Astrocyte (in vitro differentiated cells and primary cell): ENCODE results near the gene RAPGEF4. TPM values are rescaled to one million over a fixed set of nuclear protein-coding genes. Genes with fewer than 3 reads are reported as not detected.

Experiments used
- DNase-seq: peaks from one replicate; pipeline ENCODE4 v3.0.0-alpha.2; 2010; ENCODE audit warnings: low read depth
- FAIRE-seq: peaks from 2 replicates; lab custom pipeline; 2011; peaks lifted over from hg19 to GRCh38; lab: Jason Lieb, UNC
- H2AFZ ChIP-seq: 2 replicates; pipeline ENCODE4 v1.6.0; 2012; ENCODE audit warnings: low read depth, low read length, inconsistent platforms
- H3K27ac ChIP-seq: 2 replicates; pipeline ENCODE4 v1.5.1; 2011; ENCODE audit warnings: low read depth, low read length, inconsistent platforms
- H3K27me3 ChIP-seq: 2 replicates; pipeline ENCODE4 v1.6.0; 2011; ENCODE audit warnings: low read length, inconsistent platforms; ENCODE audit not compliant: insufficient read depth
- H3K36me3 ChIP-seq: 2 replicates; pipeline ENCODE4 v1.5.1; 2011; ENCODE audit warnings: low read length, inconsistent platforms; ENCODE audit not compliant: insufficient read depth
- H3K4me1 ChIP-seq: 2 replicates; pipeline ENCODE4 v1.5.1; 2011; ENCODE audit warnings: low read length, inconsistent platforms; ENCODE audit not compliant: insufficient read depth
- H3K4me2 ChIP-seq: 2 replicates; pipeline ENCODE4 v1.6.0; 2012; ENCODE audit warnings: low read length, inconsistent platforms
- H3K4me3 ChIP-seq: 2 replicates; pipeline ENCODE4 v1.5.1; 2011; ENCODE audit warnings: low read depth, mild to moderate bottlenecking, low read length, inconsistent platforms; ENCODE audit not compliant: insufficient read depth
- H3K79me2 ChIP-seq: 2 replicates; pipeline ENCODE4 v1.6.0; 2012; ENCODE audit warnings: mild to moderate bottlenecking, low read length, inconsistent platforms; ENCODE audit not compliant: insufficient read depth
- H3K9ac ChIP-seq: 2 replicates; pipeline ENCODE4 v1.6.0; 2012; ENCODE audit warnings: mild to moderate bottlenecking, low read length, inconsistent platforms
- H3K9me3 ChIP-seq: 2 replicates; pipeline ENCODE4 v1.5.1; 2012; ENCODE audit warnings: low read depth, mild to moderate bottlenecking, low read length, inconsistent platforms; ENCODE audit not compliant: insufficient read depth
- H4K20me1 ChIP-seq: 2 replicates; pipeline ENCODE4 v1.6.0; 2012; ENCODE audit warnings: low read length, inconsistent platforms; ENCODE audit not compliant: insufficient read depth
- H3K27ac Mint-ChIP-seq: one replicate; pipeline ENCODE4 v1.8.0; 2021; ENCODE audit warnings: mild to moderate bottlenecking, mixed read lengths; ENCODE audit not compliant: unreplicated experiment
- H3K27me3 Mint-ChIP-seq: one replicate; pipeline ENCODE4 v1.8.0; 2021; ENCODE audit warnings: low read depth, mixed read lengths; ENCODE audit not compliant: unreplicated experiment
- H3K36me3 Mint-ChIP-seq: one replicate; pipeline ENCODE4 v1.8.0; 2021; ENCODE audit warnings: low read depth, mixed read lengths; ENCODE audit not compliant: unreplicated experiment
- H3K4me1 Mint-ChIP-seq: one replicate; pipeline ENCODE4 v1.8.0; 2021; ENCODE audit warnings: low read depth, mixed read lengths; ENCODE audit not compliant: unreplicated experiment
- H3K4me3 Mint-ChIP-seq: one replicate; pipeline ENCODE4 v1.8.0; 2021; ENCODE audit warnings: mild to moderate bottlenecking, moderate library complexity, mixed read lengths; ENCODE audit not compliant: unreplicated experiment
- H3K9me3 Mint-ChIP-seq: one replicate; pipeline ENCODE4 v1.8.0; 2021; ENCODE audit warnings: mild to moderate bottlenecking, mixed read lengths; ENCODE audit not compliant: unreplicated experiment
- EZH2 ChIP-seq: IDR thresholded peaks from 2 replicates; pipeline ENCODE4 v1.6.1; 2012; ENCODE audit warnings: mild to moderate bottlenecking, low read length, inconsistent platforms; ENCODE audit not compliant: insufficient read depth
- total RNA-seq: library from RNA; stranded (reverse); gene quantifications from 2 replicates; pipeline ENCODE4 v1.2.1, GENCODE V29; 2021
- TF ChIP-seq, protein P1 (sequence below): IDR thresholded peaks from 2 replicates; pipeline ENCODE4 v1.5.1; 2011; ENCODE audit warnings: low read depth, mild to moderate bottlenecking, inconsistent platforms, low read length, moderate library complexity; ENCODE audit not compliant: insufficient read depth

Gene RAPGEF4
- total RNA-seq, 1 donor from 2014 or later: 1.1 TPM

DNA sequence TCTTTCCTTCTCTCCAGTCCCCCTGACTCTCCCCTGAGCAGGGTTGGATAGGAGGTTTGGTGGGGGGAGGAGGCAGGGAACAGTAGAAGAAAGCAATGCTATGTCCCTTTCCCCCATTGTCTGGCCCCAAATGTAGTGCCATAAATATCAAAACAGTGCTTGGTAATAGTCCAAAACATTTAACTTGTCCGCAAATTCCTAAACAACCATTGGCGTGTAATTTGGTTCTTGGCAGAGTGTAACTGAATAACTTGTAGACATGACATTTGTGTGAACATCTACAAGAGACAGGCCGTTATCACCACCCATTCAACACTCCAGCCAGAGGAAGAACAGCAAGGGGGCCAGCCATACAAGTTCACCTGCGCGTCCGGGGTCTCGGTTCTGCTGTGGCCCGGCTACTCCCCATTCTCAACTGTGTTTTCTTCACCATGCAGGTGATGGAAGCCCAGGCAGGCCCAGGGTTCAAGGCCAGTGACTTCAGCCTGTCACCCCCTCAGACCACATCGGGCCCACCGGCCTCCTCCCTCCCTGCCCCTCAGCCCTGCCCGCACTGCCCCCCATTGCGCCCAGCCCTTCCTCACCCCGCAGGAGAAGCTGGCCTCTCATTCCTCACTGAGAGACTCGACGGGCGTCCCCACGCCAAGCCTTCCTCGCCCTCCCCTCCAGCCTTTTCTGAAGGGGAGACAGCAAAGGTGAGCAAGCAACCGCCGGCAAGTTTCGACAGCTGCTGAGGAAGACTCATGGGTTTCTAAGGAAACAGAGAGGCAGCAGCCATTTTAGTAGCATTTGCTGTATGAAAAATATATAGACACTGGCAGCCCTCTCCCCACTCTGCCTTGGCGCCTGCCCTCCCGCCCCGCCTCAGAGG is 699 bp upstream of the RAPGEF4 start:
- H3K27me3 ChIP-seq: peaks cover 22% of the 10 kb centered on the region

GRCh38 chr2:172736424-172737174 is 954 bp downstream of the RAPGEF4 start:
- Histone ChIP-seq H3K4me2 (peak overlapping the region; percentile 87), H3K9ac (no peak overlapping the region), H3K9me3 (no peaks in the 10 kb centered on the region), H3K27me3 (peaks cover 22% of the 10 kb centered on the region), H3K36me3 (no peaks in the 10 kb centered on the region), H3K27ac (no peak overlapping the region), H3K4me1 (peaks cover 3% of the 10 kb centered on the region), H4K20me1 (no peaks in the 10 kb centered on the region), H3K79me2 (no peaks in the 10 kb centered on the region), H3K4me3 (peak overlapping the region; percentile 45), H2AFZ (peak overlapping the region; percentile 39)
- FAIRE-seq (no peak), DNase-seq (no peak)
- Mint-ChIP-seq H3K27ac (no peak overlapping the region), H3K4me3 (peak overlapping the region; percentile 86), H3K27me3 (peaks cover 40% of the 10 kb centered on the region), H3K36me3 (no peaks in the 10 kb centered on the region), H3K4me1 (peaks cover 2% of the 10 kb centered on the region), H3K9me3 (no peaks in the 10 kb centered on the region)
- TF ChIP-seq, protein P1, sequence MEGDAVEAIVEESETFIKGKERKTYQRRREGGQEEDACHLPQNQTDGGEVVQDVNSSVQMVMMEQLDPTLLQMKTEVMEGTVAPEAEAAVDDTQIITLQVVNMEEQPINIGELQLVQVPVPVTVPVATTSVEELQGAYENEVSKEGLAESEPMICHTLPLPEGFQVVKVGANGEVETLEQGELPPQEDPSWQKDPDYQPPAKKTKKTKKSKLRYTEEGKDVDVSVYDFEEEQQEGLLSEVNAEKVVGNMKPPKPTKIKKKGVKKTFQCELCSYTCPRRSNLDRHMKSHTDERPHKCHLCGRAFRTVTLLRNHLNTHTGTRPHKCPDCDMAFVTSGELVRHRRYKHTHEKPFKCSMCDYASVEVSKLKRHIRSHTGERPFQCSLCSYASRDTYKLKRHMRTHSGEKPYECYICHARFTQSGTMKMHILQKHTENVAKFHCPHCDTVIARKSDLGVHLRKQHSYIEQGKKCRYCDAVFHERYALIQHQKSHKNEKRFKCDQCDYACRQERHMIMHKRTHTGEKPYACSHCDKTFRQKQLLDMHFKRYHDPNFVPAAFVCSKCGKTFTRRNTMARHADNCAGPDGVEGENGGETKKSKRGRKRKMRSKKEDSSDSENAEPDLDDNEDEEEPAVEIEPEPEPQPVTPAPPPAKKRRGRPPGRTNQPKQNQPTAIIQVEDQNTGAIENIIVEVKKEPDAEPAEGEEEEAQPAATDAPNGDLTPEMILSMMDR: no peak
- TF ChIP-seq EZH2: peak; percentile 32

More for the DNA sequence above, 699 bp upstream of the RAPGEF4 start:
- no peaks in the 10 kb centered on the region for H3K79me2 ChIP-seq
- FAIRE-seq (no peak), DNase-seq (no peak)
- H4K20me1 ChIP-seq: no peaks in the 10 kb centered on the region
- TF ChIP-seq, protein P1: no peak
- peak; percentile 59 for TF ChIP-seq EZH2
- peak overlapping the region; percentile 31 for H3K4me3 ChIP-seq
- peaks cover 3% of the 10 kb centered on the region for H3K4me1 ChIP-seq
- no peaks in the 10 kb centered on the region for H3K9me3 ChIP-seq
- no peak overlapping the region for H3K27ac ChIP-seq
- peak overlapping the region; percentile 65 for H2AFZ ChIP-seq
- Mint-ChIP-seq H3K4me3 (peak overlapping the region; percentile 79), H3K36me3 (no peaks in the 10 kb centered on the region), H3K9me3 (no peaks in the 10 kb centered on the region), H3K27me3 (peaks cover 45% of the 10 kb centered on the region), H3K4me1 (peaks cover 2% of the 10 kb centered on the region), H3K27ac (no peak overlapping the region)
- no peaks in the 10 kb centered on the region for H3K36me3 ChIP-seq
- no peak overlapping the region for H3K9ac ChIP-seq
- peak overlapping the region; percentile 87 for H3K4me2 ChIP-seq
